ENCODE measurements around the gene FAM241B.

DNA sequence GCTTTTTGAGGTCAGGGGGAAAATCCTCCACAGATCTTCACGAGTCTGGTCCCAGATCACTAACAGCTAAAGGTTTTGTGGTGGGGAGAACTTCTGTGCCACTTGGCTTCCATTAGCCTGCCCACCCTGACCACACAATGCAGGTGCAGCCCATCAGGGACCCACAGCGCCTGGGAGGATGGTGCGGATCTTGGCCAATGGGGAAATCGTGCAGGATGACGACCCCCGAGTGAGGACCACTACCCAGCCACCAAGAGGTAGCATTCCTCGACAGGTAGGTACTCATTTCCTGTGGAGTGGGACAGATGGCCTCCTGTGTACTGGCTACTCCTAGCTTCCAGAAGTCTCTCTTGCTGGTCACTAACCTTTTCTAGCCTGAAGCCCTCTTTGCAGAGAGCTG lies 1.5 kb downstream of the FAM241B start:
- TF ChIP-seq CTCF (IDR thresholded peaks at IDR 0.05) (no peak), POLR2A (IDR thresholded peaks at IDR 0.05) (no peak)

Measured in uterus (tissue), 2 donors.